GM12873 (cell line): Measurements from ENCODE around the gene MRFAP1.

ENCODE experiments used
- CTCF ChIP-seq: IDR thresholded peaks from 2 replicates; pipeline ENCODE4 v1.5.1; 2012; ENCODE audit warnings: low read depth, mild to moderate bottlenecking, moderate library complexity, low read length, control low read depth; ENCODE audit not compliant: insufficient read depth; ENCODE audit errors: missing control alignments

MRFAP1 gene

GRCh38 chr4:6680372-6681034, 40.0 kb downstream of the MRFAP1 start:
- TF ChIP-seq CTCF, result peak; percentile 52

- TF ChIP-seq CTCF, result no peak
Measured at GRCh38 chr4:6681191-6681590, 40.7 kb downstream of the MRFAP1 start.

DNA sequence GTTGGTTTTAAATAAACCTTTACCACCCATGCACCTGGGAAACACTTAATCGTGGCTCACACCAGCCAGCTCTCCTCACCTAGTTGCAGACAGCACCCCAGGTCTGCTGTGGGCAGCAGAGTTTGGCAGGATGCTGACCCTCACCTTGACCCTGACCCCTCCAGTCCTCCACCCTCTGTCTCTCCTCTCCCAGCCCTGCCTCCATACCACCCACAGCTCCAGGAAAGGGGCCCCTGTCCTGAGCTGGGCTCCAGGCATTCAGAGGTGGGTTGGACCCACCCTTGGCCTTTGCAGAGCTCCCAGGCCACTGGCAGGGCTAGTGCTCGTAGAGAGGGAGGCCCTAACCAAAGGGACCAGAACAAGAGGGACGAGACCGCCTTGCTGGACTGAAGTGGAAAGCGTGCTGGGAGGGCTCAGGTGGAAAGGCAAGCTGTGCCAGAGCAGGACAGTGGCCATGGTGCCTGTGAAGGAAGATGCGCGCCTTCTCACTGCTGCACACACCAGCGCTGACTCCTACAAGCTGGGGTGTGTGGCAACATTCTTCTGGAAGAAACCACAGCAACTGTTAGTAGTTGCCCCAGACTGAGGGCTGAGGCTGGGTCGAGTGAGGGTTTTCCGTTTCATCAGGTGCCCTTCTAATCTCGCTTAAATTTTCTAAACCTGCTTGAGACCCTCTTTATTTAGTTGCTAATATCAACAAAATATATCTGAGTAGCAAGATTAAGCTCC, 42.5 kb downstream of the MRFAP1 start:
- TF ChIP-seq CTCF, result no peak

- TF ChIP-seq CTCF, result no peak
Measured at GRCh38 chr4:6684656-6685055, 44.2 kb downstream of the MRFAP1 start.

- no peak for TF ChIP-seq CTCF
Measured at GRCh38 chr4:6686104-6686787, 45.8 kb downstream of the MRFAP1 start.

GRCh38 chr4:6687947-6688878, 47.7 kb downstream of the MRFAP1 start:
- no peak for TF ChIP-seq CTCF
